Middle frontal gyrus (tissue), 1 donor: ENCODE data around the gene CDK12.

Experiments used
- DNase-seq: peaks from one replicate; pipeline ENCODE4 v3.0.0-alpha.2; 2015; ENCODE audit warnings: low spot score; ENCODE audit errors: extremely low spot score

CDK12 gene

DNA sequence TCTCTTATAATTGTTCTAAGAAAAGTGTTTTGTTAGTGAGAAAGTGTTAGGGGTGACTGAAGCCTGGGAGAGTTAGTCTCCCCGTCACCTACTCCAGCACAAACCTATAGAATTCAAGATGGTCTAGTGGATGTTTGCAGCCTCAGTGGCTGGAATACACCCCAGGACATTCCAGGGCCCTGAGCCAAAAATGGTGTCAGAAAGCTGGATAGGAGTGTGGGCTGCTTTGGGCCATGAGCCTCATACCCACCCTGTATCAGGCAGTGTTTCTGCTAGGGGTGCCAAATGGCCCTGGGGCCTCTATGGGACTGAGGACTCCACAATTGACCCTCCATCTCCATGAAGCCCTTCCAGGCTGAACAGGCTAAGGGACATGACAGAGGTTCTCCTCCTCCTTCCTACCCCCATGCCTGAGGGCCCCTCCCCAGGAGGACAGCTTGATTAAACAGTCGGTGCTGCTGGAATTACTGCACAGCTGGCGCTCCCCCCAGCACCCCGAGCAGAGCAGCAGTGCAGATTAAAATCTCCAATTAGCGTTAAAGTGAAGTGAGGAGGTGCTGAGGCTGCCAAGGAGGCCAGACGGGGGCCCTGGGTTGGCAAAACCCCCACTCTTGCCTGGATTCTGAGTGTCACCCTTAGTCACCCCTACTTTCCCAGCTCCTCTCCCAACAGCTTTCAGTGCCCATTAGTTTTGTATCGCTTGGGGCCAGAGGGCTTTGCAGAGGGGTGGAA, 87.4 kb downstream of the CDK12 start:
- no peak for DNase-seq

DNA sequence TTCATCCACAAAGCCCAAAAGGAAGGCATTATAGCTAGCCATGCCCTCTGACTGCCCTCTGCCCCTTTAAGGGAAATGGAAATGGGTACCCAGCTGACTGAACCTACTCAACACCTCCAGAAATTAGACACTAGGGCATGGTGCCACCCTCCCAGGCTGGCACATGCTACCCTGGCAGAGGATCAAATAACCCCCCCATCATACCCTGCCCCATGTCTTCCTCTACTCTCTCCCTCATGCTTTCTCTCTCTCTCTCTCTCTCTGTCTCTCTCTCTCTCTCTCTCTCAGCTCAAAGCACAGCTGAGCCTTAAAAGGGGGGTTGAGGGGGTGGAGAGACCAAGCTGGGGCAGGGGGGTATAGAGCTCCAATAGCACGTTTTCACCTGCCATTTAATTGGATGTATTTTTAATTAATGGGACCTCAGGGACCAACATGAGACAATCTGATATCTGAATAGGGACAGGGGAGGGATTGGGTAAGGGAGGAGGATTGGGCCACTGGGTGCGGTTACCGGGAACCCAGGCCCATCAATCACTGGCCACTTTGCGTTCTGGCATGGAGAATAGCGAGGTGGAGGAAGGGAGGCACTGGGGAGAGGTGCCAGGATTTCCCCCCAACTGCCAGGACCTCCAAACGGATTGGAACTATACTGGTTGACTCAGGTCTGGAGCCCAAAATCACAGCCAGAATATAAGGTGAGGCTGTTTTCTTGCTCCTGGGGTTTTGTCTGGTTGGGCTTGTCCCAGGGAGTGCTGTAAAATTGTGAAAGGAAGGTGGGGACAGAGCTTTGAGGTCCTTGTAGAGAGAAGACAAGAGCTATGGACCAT, 88.7 kb downstream of the CDK12 start:
- no peak for DNase-seq

DNA sequence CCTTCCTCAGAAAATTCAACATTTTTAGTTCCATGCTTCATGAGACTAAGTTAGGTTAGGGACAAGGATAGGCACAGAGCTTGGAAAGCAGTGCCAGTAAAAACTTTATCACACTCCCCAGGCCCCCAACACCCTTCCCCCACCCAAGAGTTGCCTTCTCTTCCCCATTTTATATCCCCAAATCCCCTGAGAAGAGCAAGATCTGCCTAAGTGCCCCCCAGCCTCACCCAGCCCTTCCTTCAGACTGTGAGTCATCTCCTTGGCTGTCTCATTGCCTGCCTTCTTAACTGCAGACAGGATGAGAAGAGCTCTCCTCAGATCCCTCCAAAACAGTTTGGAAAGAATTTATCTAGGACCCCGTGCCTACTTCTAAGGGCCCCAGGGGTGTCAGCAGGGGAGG, 90.6 kb downstream of the CDK12 start:
- DNase-seq: no peak

DNA sequence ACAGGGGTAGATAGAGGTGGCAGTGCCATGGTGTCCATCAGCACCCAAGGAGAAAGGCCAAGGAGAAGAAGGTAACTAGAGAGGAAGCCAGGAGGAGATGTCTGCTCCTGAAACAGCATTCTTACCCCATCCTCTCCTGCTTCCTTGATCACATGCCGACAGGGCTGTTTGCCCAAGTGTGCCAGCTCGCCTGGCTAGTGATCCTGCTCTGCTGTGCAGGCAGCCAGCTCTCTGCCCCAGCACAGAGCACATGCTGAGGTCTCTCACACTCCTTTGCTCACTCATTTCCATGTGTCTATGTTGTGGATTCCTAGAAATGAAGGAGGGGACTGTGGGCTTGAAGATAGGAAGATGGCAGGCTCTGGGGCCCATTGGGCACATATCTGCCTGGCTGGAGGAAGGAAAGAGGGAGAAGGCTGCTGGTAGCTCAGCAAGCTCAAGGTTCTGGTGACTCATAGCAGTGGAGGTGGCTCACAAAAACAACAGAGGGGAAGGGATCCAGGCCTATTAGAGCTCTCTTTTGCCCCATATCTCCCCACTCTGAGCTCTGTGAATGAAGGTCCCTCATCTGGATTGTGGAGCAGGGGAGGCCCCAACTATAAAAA, 92.2 kb downstream of the CDK12 start:
- no peak for DNase-seq

DNA sequence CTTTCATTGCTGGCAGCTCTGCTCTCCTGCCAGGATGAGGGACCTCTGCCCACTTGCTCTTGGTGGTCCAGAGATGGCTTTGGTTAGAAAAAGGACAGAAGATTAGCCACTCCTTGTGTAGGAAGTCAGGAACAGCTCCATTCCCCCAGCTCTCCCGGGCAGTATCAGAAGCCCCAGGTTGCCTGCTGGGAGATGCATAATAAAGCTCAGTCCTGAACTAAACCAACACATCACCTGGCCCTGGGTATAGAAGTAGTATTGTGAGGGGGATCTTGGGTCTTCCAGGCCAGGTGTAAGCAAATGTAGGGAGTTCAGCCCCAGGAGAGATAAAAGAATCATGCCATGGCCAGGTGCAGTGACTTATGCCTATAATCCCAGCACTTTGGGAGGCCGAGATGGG, 94.1 kb downstream of the CDK12 start:
- DNase-seq: no peak

DNA sequence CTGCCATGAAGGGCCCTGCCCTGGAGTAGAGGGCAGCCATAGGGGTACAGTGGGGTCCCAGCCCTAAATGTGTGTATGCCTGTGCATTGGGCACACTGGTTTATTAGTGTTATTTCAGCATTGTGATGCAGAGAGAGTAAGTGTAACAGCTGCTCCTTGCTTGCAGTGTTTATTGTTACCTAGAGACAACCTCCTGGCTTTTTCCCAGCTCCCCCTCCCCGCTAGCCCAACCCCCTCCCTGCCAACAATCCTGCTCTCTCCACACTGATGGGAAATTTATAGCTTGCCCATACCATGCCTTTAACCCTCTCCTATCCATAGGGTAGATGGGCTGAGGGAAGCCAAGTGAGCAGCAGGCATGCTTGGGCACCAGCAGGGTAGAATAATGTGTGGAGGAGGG, 95.1 kb downstream of the CDK12 start:
- no peak for DNase-seq

DNA sequence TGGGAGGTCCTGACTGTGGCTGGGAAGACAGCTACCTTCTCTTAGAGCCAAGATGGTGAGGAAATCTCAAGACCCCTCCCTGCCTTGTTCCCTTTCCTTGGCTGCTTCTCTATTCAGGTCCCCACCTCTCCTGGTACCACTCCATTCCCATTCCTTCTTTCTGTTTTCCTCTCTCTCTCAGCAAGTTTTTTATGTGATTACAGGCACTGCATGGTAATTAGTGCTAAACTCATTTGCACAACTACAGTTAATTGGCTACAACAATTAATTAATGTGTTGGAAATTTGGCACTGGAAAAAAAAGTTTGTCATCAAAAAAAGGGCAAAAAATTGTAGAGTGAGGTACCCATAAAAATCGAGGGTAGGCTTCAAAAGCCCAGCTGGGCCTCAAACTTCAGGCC, 101.1 kb downstream of the CDK12 start:
- no peak for DNase-seq

DNA sequence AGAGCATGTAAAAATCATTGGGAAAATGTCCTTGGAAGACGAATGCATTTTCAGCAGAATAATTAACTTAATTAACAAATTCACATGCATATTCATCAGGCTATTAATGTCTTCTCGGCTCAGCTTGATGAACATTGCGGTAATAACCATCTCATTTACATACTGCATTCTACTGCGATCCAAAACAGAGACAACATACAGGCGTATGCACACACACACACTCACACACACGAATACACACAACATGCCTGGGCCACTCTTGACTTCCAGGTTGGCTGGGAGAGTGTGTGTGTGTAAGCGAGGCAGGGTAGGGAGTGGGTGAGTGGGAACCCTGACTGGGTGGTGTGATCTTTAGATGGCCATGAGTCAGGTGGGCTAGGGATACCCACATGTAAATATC, 101.7 kb downstream of the CDK12 start:
- no peak for DNase-seq

DNA sequence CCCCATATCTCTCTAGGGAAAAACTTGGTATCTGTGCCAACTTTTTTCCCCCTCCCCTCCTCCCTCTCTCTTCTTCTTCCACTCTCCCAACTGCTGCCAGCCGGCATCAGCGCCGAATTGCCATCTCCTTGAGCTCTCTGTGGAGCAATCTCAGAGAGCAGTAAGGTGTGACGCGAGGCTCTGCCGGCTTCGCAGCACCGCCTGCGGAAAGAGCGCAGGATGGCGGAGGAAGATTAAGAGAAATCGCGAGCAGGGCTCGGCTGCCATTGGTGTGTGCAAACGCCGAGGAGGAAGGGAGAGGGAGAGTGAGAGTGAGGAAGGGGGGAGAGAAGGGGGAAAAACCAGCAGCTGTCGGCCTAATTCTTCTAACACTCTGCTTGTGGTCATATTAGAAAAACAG, 102.2 kb downstream of the CDK12 start:
- DNase-seq: no peak

DNA sequence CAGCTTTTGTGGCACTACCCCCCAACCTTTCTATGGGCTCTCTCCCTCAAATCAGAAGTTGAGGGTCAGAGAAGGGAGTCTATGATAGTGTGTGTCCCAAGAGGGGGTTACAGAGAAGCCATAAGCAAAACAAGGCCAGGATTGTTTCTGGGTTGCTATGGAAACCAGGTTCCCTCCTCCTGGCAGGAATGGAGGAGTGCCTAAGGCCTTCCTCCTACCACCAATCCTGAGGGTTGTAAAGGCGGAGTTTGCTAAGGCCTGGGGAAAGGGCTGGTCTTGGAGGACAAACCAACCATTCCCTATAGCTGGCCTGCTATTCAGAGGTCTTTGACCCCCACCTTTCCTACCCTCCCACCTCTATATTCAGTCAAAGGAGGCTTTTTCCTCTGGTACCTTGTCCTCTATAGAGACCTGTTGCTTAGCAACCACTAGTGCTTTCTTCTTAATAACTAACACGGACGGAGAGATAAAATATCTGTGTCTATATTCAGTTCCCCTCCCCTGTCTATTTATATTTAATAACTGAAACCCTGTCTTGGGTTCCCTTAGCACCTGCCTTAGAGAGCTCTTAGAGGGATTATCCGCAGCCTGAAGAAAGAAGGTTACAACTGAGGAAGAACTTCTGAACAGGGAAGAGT, 103.0 kb downstream of the CDK12 start:
- no peak for DNase-seq

DNA sequence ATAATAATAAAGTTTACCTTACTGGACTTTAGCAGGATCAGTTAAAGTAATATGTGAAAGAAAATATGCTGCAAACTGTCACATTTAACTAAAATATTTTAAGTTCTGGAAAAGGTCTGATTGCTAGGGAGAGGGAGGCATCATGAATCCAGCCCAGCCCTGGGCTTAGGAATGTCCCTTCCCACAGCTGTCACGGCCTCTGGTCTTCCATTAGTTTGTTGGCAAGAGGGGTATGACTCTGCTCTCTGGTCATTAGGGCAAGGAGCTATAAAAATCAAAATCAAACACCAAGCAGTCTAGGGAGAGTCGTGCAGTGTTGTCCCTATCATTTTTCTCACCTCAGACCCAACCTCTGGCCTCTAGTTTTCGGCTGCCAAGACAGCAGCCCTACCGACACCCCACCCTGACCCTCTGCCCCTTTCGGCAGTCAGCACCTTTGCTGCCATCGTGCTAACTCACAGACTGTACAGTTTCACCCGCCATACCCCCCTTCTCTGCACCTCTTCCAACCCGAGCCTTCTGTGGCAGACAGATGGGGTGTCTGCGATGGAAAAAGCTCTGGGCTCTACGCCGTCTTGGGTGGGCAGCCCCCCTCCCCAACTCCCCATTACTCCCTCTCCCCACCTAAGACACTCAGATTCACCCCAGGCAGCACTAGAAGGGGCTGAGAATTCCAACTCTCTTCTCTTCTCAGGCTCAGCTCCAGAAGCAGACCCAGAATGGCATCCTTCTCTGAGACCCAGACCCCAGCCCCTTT, 105.0 kb downstream of the CDK12 start:
- DNase-seq: no peak

DNA sequence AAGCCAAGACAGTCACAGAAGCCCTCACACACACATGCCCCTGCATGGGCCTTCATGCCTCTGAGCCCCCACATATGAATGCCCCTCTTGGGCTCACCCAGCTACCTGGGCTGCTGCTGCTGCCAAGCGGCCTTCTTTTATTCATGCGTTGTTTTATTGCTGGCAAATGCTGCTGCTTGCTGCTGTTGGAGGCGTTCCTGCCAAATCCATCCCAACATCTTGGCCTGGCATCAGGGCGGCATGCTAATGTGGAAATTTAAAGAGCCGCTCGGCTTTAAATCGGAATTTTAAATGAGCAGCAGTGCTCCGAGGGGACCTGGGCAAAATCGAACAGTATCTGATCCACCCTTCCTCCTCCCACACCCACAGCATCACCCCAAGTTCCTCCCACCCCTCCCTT, 107.4 kb downstream of the CDK12 start:
- no peak for DNase-seq

DNA sequence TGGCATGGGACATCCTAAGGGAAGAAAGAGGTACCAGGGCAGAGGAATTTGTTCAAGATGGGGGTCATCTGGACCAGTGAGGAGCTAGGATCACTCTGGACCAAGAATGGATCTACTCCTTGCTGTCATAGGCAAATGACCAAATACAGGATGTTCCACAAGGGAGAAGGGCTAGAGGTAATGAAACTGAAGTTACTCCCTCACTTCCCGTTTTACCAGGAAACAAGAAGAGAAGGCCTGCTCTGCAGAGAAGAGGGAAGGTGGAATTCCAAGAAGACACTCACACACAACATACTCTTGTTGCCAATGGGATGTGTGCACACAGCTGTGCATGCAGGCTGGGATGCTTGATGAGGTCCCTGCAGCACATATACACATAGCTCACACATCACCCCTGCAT, 107.8 kb downstream of the CDK12 start:
- no peak for DNase-seq

DNA sequence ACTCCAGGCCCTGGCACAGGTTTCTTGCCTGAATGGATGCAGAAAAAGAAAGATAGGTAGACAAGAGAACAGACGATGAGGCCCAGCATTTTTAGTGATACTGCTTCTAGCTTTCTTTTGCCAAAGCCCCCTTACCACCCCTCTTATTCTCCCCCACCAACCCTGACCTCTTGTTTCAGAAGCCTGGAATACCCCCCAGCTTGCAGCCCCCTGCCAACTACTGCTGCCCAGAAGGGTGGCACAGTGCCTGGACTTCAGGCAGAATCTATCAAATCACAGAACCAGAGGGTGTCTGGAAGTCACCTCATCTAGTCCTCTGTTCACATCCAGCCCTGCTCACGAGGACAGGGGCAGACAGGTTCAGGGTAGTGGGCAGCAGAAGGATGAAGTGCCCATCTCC, 110.8 kb downstream of the CDK12 start:
- no peak for DNase-seq

DNA sequence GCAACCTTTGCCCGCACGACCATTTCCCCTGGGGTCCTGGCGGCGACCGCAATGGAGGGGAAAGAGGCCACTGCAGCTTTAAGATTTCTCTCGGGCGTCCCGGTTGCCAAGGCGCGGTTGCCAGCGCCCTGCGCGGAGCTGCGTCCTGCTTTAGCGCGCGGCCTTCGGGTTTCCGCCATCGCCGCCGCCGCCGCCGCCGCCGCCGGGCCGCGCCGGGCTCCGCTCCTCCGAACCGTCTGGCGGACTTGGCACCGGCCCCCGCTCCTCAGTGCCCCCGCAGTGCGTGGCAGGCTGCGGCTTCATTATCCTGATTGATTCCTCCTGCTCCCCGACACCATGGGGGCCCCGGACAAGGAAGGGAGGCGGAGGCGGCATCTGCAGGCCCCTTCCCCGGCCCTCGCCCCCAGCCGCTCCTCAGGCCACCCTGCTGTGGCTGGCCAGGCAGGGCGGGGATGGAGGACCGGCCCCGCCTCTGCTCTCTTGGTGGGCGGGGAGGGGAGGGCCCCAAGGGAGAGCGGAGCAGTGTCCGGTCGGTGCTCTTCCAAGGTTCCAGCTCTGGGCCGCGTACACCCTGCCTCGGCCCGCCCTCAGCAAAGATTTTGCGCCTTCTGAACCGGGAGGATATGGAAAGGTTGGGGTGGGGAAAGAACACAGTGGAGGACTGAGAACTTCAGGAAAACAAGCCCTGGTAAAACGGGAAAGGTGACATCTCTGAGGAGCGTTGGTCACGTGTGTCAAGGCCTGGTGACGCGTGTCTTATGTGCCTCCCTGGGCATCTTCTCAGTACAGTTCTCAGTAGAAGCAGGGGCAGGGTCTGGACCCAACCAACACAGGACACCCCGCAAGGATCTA, 112.4 kb downstream of the CDK12 start:
- no peak for DNase-seq

DNA sequence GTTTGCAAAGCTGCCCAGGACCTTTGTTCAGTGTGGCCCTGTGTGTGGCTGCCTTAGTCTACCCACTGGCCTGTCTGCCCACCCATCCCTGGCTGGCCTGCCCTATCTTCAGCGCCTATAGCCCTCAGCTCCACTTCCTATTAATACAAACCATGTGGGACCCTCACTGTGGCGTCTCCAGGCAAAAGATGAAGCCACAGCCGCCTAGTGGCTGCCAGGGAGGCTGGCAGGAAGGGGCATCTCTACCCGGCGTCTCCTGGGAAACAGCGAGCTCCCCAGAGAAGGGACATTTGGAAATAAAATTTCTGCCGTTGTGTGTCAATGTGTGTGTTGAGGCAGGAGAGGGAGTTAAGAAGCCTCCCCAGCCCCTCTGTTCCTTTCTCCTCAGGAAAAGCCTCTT, 114.9 kb downstream of the CDK12 start:
- DNase-seq: no peak

DNA sequence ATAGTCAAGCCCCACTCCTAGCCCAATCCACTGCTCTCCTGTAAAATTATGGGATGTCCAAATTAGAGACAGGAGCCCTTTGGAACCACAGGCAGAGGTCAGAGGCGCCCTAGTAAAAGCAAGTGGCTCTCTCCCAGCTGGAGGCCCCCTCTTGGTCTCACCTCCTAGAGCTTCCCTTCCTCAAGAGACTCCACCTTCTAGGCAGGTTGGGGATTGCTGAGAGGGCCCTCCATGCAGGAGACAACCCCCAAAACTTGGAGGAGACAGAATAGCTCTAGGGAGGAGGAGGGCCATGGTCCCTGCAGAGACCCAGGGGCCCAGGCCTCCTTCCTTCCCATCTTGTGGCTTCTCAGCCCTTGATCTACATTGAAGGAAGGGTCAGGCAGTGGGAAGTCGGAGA, 117.0 kb downstream of the CDK12 start:
- DNase-seq: no peak

DNA sequence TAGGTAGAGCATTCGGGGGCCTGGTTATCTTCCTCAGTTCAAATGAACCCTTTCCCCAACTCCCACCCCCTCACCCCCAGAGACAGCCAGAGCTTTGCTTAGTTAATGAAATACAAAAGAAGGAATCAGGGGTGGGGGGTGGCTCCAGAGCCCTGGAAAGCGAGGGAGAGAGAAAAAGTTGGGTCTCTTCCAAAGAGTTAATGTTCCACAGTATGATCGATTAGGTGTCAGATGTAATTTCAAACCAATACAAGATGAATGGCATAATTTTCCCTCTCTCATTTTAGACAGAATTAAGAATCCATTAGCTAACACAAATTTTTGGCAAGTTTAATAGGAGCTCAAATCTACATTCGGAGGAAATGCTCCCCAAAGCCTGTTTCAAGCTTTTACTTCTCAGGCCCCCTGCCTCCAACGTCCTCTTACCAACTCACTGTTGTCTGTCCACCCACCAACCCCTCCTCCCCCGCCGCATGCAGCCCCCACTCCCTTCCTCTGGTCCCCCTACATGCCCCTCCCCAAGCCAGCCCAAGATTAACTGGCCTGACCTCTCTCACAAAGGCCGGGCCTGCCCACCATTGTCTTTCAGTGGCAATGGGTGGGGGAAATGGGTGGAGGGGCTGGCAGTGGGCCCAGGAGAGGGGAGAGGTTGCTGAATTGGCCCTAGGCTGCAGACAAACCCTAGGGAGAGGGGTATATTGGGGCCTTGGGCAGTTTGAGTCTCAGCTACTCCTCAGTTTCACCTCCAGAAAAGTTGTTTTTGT, 118.2 kb downstream of the CDK12 start:
- no peak for DNase-seq

DNA sequence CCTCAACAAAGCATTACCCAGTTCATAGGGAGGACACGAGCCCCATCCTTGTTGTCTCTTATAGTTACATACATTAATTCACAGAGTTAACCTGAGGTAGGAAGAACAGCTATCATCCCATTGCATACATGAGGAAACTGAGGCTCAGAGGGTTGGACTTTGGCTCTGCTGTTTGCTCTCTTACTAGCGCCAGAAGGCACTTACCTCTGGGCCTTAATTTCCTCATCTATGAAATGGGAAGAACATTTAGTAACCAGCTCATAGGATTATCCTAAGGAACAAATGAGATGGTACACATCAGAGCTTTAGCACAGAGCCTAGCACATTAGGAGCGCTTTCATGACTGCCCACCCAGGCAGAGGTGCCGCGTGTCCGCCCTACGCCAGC, 118.8 kb downstream of the CDK12 start:
- no peak for DNase-seq
